HCT116 (cell line): ENCODE measurements around the gene STPG2. TPM values are rescaled to one million over a fixed set of nuclear protein-coding genes. Genes with fewer than 3 reads are reported as not detected.

ENCODE experiments used
- ATAC-seq: fragments of 200-7000 bp; cut with Tn5 transposase; 2 replicates; pipeline ENCODE4 v1.9.1; 2020; ENCODE audit warnings: mild to moderate bottlenecking, moderate library complexity
- BruUV-seq: library from RNA; stranded (reverse); fragments of 400-500 nt; replicated peaks from 2 replicates; lab custom pipeline; 2021; lab: Mats Ljungman, UMichigan
- CTCF ChIA-PET: fragments of 300-600 bp; sonication (Branson Sonifier 250); formaldehyde crosslinking; loops from one replicate; lab custom pipeline; 2021; ENCODE audit warnings: antibody characterized with exemption; lab: Charles Lee
- POLR2A ChIA-PET: fragments of 300-600, 350-600 bp; sonication (Branson Sonifier 250); formaldehyde crosslinking; loops from one replicate; lab custom pipeline; 2021; ENCODE audit warnings: antibody characterized with exemption; lab: Charles Lee
- RAD21 ChIA-PET, 2 experiments: fragments of 300-600 bp; sonication (Branson Sonifier 250); formaldehyde crosslinking; loops; one replicate each; lab custom pipeline; 2023; ENCODE audit warnings: low total read pairs in 2 of 2; ENCODE audit not compliant: uncharacterized antibody in 2 of 2, unreplicated experiment in 2 of 2, low non-redundant PET in 1 of 2; lab: Charles Lee
- DNase-seq: peaks from one replicate; pipeline ENCODE4 v3.0.0-alpha.2; 2010; ENCODE audit warnings: low read depth, low spot score
- H2AFZ ChIP-seq: fragments of 200-600 bp; shearing (Covaris generic), sonication (generic); 2 replicates; pipeline ENCODE4 v1.6.1; 2017; ENCODE audit warnings: low read depth, mixed run types, mixed read lengths, antibody characterized with exemption, low read length; ENCODE audit not compliant: poor library complexity, severe bottlenecking
- H3K27ac ChIP-seq: 2 replicates; pipeline ENCODE4 v1.5.1; 2012; ENCODE audit warnings: low read depth, low read length
- H3K27me3 ChIP-seq: fragments of 200-600 bp; sonication (generic); 2 replicates; pipeline ENCODE4 v1.6.1; 2016; ENCODE audit warnings: mixed run types, low read length, mixed read lengths; ENCODE audit not compliant: insufficient read depth
- H3K36me3 ChIP-seq, 2 experiments: fragments of 200-500 bp in 1 of 2; fragments of 200-600 bp in 1 of 2; sonication (Bioruptor generic) in 1 of 2; sonication (generic) in 1 of 2; 2 replicates each; pipeline versions ENCODE4 v1.5.1 to v1.6.1; 2014 to 2016; ENCODE audit warnings: low read length in 2 of 2, inconsistent platforms in 1 of 2, mixed read lengths in 1 of 2, mixed run types in 1 of 2; ENCODE audit not compliant: insufficient read depth in 2 of 2, control insufficient read depth in 1 of 2
- H3K4me1 ChIP-seq, 2 experiments: fragments of 200-600 bp in 1 of 2; sonication (generic) in 1 of 2; 2 replicates each; pipeline versions ENCODE4 v1.5.1 to v1.6.1; 2012 to 2017; ENCODE audit warnings: low read length in 2 of 2, inconsistent platforms in 1 of 2, mild to moderate bottlenecking in 1 of 2, mixed read lengths in 1 of 2, mixed run types in 1 of 2, moderate library complexity in 1 of 2; ENCODE audit not compliant: insufficient read depth in 2 of 2, control insufficient read depth in 1 of 2
- H3K4me2 ChIP-seq: fragments of 200-600 bp; sonication (generic); 2 replicates; pipeline ENCODE4 v1.6.1; 2017; ENCODE audit warnings: mixed run types, low read length, mixed read lengths
- H3K4me3 ChIP-seq, 2 experiments: fragments of 200-600 bp in 1 of 2; sonication (generic) in 1 of 2; replicated peaks in 1 of 2; 2 replicates each; pipeline ENCODE4 v1.5.1; 2011 to 2016; ENCODE audit warnings: low read length in 2 of 2, control low read depth in 1 of 2, low read depth in 1 of 2, mild to moderate bottlenecking in 1 of 2, mixed read lengths in 1 of 2, mixed run types in 1 of 2
- H3K79me2 ChIP-seq: fragments of 200-600 bp; sonication (generic); 2 replicates; pipeline ENCODE4 v1.6.1; 2017; ENCODE audit warnings: mild to moderate bottlenecking, mixed run types, low read length, moderate library complexity, mixed read lengths; ENCODE audit not compliant: insufficient read depth
- H3K9ac ChIP-seq: fragments of 200-600 bp; sonication (generic); 2 replicates; pipeline ENCODE4 v1.6.1; 2016; ENCODE audit warnings: low read length, mixed read lengths
- H3K9me2 ChIP-seq: fragments of 200-600 bp; sonication (generic), shearing (Covaris generic); 2 replicates; pipeline ENCODE4 v1.6.1; 2017; ENCODE audit warnings: mixed run types, mild to moderate bottlenecking, moderate library complexity; ENCODE audit not compliant: insufficient read depth
- H3K9me3 ChIP-seq, 2 experiments: fragments of 200-500 bp in 1 of 2; fragments of 200-600 bp in 1 of 2; sonication (Bioruptor generic) in 1 of 2; sonication (generic) in 1 of 2; 2 replicates each; pipeline ENCODE4 v1.6.1; 2014 to 2017; ENCODE audit warnings: low read length in 2 of 2, mixed read lengths in 2 of 2, inconsistent platforms in 1 of 2, low read depth in 1 of 2, mild to moderate bottlenecking in 1 of 2, mixed run types in 1 of 2, moderate library complexity in 1 of 2; ENCODE audit not compliant: control insufficient read depth in 1 of 2, insufficient read depth in 1 of 2
- H4K20me1 ChIP-seq: fragments of 200-600 bp; sonication (generic), shearing (Covaris generic); 2 replicates; pipeline ENCODE4 v1.6.1; 2017; ENCODE audit warnings: mixed run types, mild to moderate bottlenecking, moderate library complexity; ENCODE audit not compliant: insufficient read depth
- ELF1 ChIP-seq: IDR thresholded peaks from 2 replicates; pipeline ENCODE4 v1.6.1; 2012; ENCODE audit warnings: low read depth, borderline replicate concordance
- EZH2phosphoT487 ChIP-seq: fragments of 200-600 bp; IDR thresholded peaks from 2 replicates; pipeline ENCODE4 v1.6.1; 2018; ENCODE audit warnings: antibody characterized with exemption, borderline replicate concordance
- FOSL1 ChIP-seq: IDR thresholded peaks from 2 replicates; pipeline ENCODE4 v1.6.1; 2012; ENCODE audit warnings: low read depth
- JUND ChIP-seq: IDR thresholded peaks from 2 replicates; pipeline ENCODE4 v1.6.1; 2012
- POLR2AphosphoS5 ChIP-seq: IDR thresholded peaks from 2 replicates; pipeline ENCODE4 v1.6.1; 2011; ENCODE audit warnings: mild to moderate bottlenecking, low read depth, low read length, moderate library complexity
- RAD21 ChIP-seq: IDR thresholded peaks from 2 replicates; pipeline ENCODE4 v1.6.1; 2012; ENCODE audit warnings: low read depth, mild to moderate bottlenecking
- TCF7L2 ChIP-seq: IDR thresholded peaks from 2 replicates; pipeline ENCODE4 v1.7.0; 2011; ENCODE audit warnings: borderline replicate concordance, inconsistent platforms; ENCODE audit not compliant: insufficient read depth, insufficient read length; ENCODE audit errors: extremely low read depth
- intact Hi-C: fragments of 100-400 bp; cut with micrococcal nuclease; formaldehyde crosslinking; loops from 2 replicates; pipeline ENCODE4 v1.10.0; 2022
- total RNA-seq: library from RNA; stranded (reverse); gene quantifications from one replicate; pipeline ENCODE4 v1.2.1, GENCODE V29; 2021; ENCODE audit not compliant: unreplicated experiment
- TF ChIP-seq, protein P1 (sequence below): IDR thresholded peaks from 2 replicates; pipeline ENCODE4 v1.6.1; 2012
- TF ChIP-seq, protein P2 (sequence below): IDR thresholded peaks from 2 replicates; pipeline ENCODE4 v1.6.1; 2012; ENCODE audit warnings: low read depth

The STPG2 gene
- total RNA-seq, 1 experiment from 2014 or later: not detected

DNA sequence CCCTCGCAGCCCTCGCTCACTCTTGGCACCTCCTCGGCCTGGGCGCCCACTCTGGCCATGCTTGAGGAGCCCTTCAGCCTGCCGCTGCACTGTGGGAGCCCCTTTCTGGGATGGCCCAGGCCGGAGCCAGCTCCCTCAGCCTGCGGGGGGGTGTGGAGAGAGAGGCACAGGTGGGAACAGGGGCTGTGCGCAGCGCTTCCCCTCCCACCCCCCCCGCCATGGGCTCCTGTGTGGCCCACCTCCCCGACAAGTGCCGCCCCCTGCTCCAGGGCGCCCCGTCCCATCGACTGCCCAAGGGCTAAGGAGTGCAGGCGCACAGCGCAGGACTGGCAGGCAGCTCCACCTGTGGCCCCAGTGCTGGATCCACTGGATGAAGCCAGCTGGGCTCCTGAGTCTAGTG lies 220.2 kb downstream of the STPG2 start:
- Histone ChIP-seq H3K27me3 (no peaks in the 10 kb centered on the region), H3K9me3 (no peaks in the 10 kb centered on the region), H4K20me1 (no peaks in the 10 kb centered on the region), H3K4me3 (no peak overlapping the region), H3K79me2 (no peaks in the 10 kb centered on the region), H3K4me1 (no peaks in the 10 kb centered on the region), H3K9ac (no peak overlapping the region), H2AFZ (no peak overlapping the region), H3K36me3 (no peaks in the 10 kb centered on the region), H3K4me2 (no peak overlapping the region), H3K27ac (no peak overlapping the region), H3K9me2 (no peaks in the 10 kb centered on the region)
- DNase-seq (no peak), ATAC-seq (no peak)
- POLR2A ChIA-PET: no interaction called here
- CTCF ChIA-PET: no interaction called here
- RAD21 ChIA-PET: no interaction called here
- TF ChIP-seq, protein P1, sequence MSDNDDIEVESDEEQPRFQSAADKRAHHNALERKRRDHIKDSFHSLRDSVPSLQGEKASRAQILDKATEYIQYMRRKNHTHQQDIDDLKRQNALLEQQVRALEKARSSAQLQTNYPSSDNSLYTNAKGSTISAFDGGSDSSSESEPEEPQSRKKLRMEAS: no peak
- TF ChIP-seq ELF1 (no peak), FOSL1 (no peak), EZH2phosphoT487 (no peak), POLR2AphosphoS5 (no peak), RAD21 (no peak), TCF7L2 (no peak), JUND (no peak)
- TF ChIP-seq, protein P2, sequence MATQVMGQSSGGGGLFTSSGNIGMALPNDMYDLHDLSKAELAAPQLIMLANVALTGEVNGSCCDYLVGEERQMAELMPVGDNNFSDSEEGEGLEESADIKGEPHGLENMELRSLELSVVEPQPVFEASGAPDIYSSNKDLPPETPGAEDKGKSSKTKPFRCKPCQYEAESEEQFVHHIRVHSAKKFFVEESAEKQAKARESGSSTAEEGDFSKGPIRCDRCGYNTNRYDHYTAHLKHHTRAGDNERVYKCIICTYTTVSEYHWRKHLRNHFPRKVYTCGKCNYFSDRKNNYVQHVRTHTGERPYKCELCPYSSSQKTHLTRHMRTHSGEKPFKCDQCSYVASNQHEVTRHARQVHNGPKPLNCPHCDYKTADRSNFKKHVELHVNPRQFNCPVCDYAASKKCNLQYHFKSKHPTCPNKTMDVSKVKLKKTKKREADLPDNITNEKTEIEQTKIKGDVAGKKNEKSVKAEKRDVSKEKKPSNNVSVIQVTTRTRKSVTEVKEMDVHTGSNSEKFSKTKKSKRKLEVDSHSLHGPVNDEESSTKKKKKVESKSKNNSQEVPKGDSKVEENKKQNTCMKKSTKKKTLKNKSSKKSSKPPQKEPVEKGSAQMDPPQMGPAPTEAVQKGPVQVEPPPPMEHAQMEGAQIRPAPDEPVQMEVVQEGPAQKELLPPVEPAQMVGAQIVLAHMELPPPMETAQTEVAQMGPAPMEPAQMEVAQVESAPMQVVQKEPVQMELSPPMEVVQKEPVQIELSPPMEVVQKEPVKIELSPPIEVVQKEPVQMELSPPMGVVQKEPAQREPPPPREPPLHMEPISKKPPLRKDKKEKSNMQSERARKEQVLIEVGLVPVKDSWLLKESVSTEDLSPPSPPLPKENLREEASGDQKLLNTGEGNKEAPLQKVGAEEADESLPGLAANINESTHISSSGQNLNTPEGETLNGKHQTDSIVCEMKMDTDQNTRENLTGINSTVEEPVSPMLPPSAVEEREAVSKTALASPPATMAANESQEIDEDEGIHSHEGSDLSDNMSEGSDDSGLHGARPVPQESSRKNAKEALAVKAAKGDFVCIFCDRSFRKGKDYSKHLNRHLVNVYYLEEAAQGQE: no peak
- BruUV-seq: no TSS peak
- intact Hi-C loops: no loop called here
